Neural cell (in vitro differentiated cells): ENCODE data around the gene KIR2DL3. TPM values are rescaled to one million over a fixed set of nuclear protein-coding genes. Genes with fewer than 3 reads are reported as not detected.

ENCODE experiments used
- H2AFZ ChIP-seq: fragments of 200-600, 300-800 bp; sonication (generic), shearing (Covaris generic); 2 replicates; pipeline ENCODE4 v1.6.0; 2014; ENCODE audit warnings: low read depth, mild to moderate bottlenecking, antibody characterized with exemption, low read length, moderate library complexity
- H3F3A ChIP-seq: fragments of 200-600 bp; shearing (Covaris generic); 2 replicates; pipeline ENCODE4 v1.6.1; 2016; ENCODE audit warnings: mild to moderate bottlenecking, moderate library complexity, mixed read lengths, antibody characterized with exemption, low read length; ENCODE audit not compliant: insufficient read depth, poor library complexity, severe bottlenecking
- H3K27ac ChIP-seq: fragments of 200-600, 300-800 bp; sonication (generic), shearing (Covaris generic); 2 replicates; pipeline ENCODE4 v1.5.1; 2014; ENCODE audit warnings: mild to moderate bottlenecking, low read length, moderate library complexity
- H3K27me3 ChIP-seq: fragments of 300-800, 200-600 bp; sonication (generic), shearing (Covaris generic); 2 replicates; pipeline ENCODE4 v1.6.0; 2014; ENCODE audit warnings: mild to moderate bottlenecking, low read depth, low read length, moderate library complexity; ENCODE audit not compliant: insufficient read depth
- H3K36me3 ChIP-seq: fragments of 300-800, 200-600 bp; sonication (generic), shearing (Covaris generic); 2 replicates; pipeline ENCODE4 v1.5.1; 2014; ENCODE audit warnings: mild to moderate bottlenecking, antibody characterized with exemption, low read length, moderate library complexity; ENCODE audit not compliant: insufficient read depth
- H3K4me2 ChIP-seq: fragments of 300-800, 200-600 bp; sonication (generic), shearing (Covaris generic); 2 replicates; pipeline ENCODE4 v1.6.0; 2014; ENCODE audit warnings: mild to moderate bottlenecking, low read length
- H3K4me3 ChIP-seq: fragments of 300-800, 200-600 bp; sonication (generic), shearing (Covaris generic); 2 replicates; pipeline ENCODE4 v1.5.1; 2014; ENCODE audit warnings: mild to moderate bottlenecking, low read length, moderate library complexity
- H3K79me2 ChIP-seq: fragments of 200-600 bp; shearing (Covaris generic); replicated peaks from 2 replicates; pipeline ENCODE4 v1.6.0; 2014; ENCODE audit warnings: mild to moderate bottlenecking, low read length, moderate library complexity; ENCODE audit not compliant: insufficient read depth
- H3K9ac ChIP-seq: fragments of 300-800, 200-600 bp; sonication (generic), shearing (Covaris generic); 2 replicates; pipeline ENCODE4 v1.6.1; 2016; ENCODE audit warnings: mild to moderate bottlenecking, low read length, mixed read lengths
- H3K9me2 ChIP-seq: fragments of 200-600 bp; shearing (Covaris generic); 2 replicates; pipeline ENCODE4 v1.6.1; 2016; ENCODE audit warnings: mild to moderate bottlenecking, low read length, mixed read lengths; ENCODE audit not compliant: insufficient read depth
- H3K9me3 ChIP-seq: fragments of 200-600, 300-800 bp; sonication (generic), shearing (Covaris generic); 2 replicates; pipeline ENCODE4 v1.6.1; 2016; ENCODE audit warnings: mild to moderate bottlenecking, mixed run types, low read length, moderate library complexity, mixed read lengths
- H4K20me1 ChIP-seq: fragments of 200-600 bp; shearing (Covaris generic); 2 replicates; pipeline ENCODE4 v1.6.1; 2016; ENCODE audit warnings: mild to moderate bottlenecking, mixed run types; ENCODE audit not compliant: insufficient read depth
- EP300 ChIP-seq: fragments of 450-650 bp; conservative IDR thresholded peaks from 2 replicates; pipeline ENCODE4 v1.6.1; 2014; ENCODE audit warnings: antibody characterized with exemption, mild to moderate bottlenecking, moderate library complexity; ENCODE audit not compliant: poor library complexity, severe bottlenecking
- EZH2 ChIP-seq: fragments of 200-600, 300-800 bp; shearing (Covaris generic), sonication (generic); IDR thresholded peaks from 2 replicates; pipeline ENCODE4 v1.6.1; 2014; ENCODE audit warnings: antibody characterized with exemption, low read length, borderline replicate concordance, mild to moderate bottlenecking; ENCODE audit not compliant: insufficient read depth, poor library complexity, severe bottlenecking
- MXI1 ChIP-seq: fragments of 450-650 bp; conservative IDR thresholded peaks from 2 replicates; pipeline ENCODE4 v1.6.1; 2014; ENCODE audit warnings: antibody characterized with exemption, mild to moderate bottlenecking; ENCODE audit not compliant: poor library complexity, severe bottlenecking
- POLR2AphosphoS5 ChIP-seq: IDR thresholded peaks from 2 replicates; pipeline ENCODE4 v1.6.1; 2012
- RAD21 ChIP-seq: fragments of 450-650 bp; conservative IDR thresholded peaks from 2 replicates; pipeline ENCODE4 v1.6.1; 2014; ENCODE audit warnings: antibody characterized with exemption, mild to moderate bottlenecking, moderate library complexity
- SMC3 ChIP-seq: fragments of 450-650 bp; conservative IDR thresholded peaks from 2 replicates; pipeline ENCODE4 v1.6.1; 2014; ENCODE audit warnings: antibody characterized with exemption, mild to moderate bottlenecking, moderate library complexity; ENCODE audit not compliant: poor library complexity
- TAF1 ChIP-seq: IDR thresholded peaks from 2 replicates; pipeline ENCODE4 v1.6.1; 2012; ENCODE audit warnings: low read depth
- polyA plus RNA-seq: library from polyadenylated mRNA; depleted of rRNA; stranded (reverse); fragments of >200 nt; gene quantifications from 2 replicates; pipeline ENCODE4 v1.2.3, GENCODE V29; 2014
- TF ChIP-seq, protein P1 (sequence below): fragments of 450-650 bp; IDR thresholded peaks from 2 replicates; pipeline ENCODE4 v1.5.1; 2014; ENCODE audit warnings: antibody characterized with exemption, mild to moderate bottlenecking, moderate library complexity; ENCODE audit not compliant: poor library complexity, severe bottlenecking
- TF ChIP-seq, protein P2 (sequence below): IDR thresholded peaks from 2 replicates; pipeline ENCODE4 v1.6.1; 2012; ENCODE audit warnings: borderline replicate concordance

KIR2DL3 gene
- polyA plus RNA-seq, 1 donor from 2014 or later = not detected

DNA sequence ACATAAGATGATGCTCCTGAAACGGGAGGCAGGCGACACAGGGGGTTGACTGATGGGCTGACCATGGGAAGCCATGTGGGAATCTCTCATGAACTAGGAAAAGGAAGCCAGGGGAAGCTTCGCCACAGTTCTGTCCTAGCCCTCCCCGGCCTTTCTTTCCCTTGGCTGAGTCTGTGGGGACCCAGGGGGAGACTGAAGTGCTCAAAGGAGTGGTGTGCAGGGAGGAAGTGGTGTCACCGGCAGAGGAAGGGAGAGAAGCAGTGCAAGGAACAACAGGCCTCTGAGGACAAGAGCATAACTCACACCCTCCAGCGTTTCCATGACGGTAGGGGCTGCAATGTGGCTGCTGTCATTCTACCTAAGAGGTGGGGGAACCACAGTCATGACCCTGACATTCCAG, 13.0 kb upstream of the KIR2DL3 start:
- Histone ChIP-seq H2AFZ (no peak overlapping the region), H3K9me2 (no peaks in the 10 kb centered on the region), H3K9me3 (peaks cover 15% of the 10 kb centered on the region), H3K4me2 (no peak overlapping the region), H3K27ac (no peak overlapping the region), H3K9ac (no peak overlapping the region), H3F3A (no peaks in the 10 kb centered on the region), H3K79me2 (no peaks in the 10 kb centered on the region), H4K20me1 (no peaks in the 10 kb centered on the region), H3K4me3 (no peak overlapping the region), H3K27me3 (no peaks in the 10 kb centered on the region), H3K36me3 (no peaks in the 10 kb centered on the region)
- TF ChIP-seq, protein P1, sequence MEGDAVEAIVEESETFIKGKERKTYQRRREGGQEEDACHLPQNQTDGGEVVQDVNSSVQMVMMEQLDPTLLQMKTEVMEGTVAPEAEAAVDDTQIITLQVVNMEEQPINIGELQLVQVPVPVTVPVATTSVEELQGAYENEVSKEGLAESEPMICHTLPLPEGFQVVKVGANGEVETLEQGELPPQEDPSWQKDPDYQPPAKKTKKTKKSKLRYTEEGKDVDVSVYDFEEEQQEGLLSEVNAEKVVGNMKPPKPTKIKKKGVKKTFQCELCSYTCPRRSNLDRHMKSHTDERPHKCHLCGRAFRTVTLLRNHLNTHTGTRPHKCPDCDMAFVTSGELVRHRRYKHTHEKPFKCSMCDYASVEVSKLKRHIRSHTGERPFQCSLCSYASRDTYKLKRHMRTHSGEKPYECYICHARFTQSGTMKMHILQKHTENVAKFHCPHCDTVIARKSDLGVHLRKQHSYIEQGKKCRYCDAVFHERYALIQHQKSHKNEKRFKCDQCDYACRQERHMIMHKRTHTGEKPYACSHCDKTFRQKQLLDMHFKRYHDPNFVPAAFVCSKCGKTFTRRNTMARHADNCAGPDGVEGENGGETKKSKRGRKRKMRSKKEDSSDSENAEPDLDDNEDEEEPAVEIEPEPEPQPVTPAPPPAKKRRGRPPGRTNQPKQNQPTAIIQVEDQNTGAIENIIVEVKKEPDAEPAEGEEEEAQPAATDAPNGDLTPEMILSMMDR = no peak
- TF ChIP-seq SMC3 (no peak), TAF1 (no peak), POLR2AphosphoS5 (no peak), EP300 (no peak), MXI1 (no peak), RAD21 (no peak)
- TF ChIP-seq, protein P2, sequence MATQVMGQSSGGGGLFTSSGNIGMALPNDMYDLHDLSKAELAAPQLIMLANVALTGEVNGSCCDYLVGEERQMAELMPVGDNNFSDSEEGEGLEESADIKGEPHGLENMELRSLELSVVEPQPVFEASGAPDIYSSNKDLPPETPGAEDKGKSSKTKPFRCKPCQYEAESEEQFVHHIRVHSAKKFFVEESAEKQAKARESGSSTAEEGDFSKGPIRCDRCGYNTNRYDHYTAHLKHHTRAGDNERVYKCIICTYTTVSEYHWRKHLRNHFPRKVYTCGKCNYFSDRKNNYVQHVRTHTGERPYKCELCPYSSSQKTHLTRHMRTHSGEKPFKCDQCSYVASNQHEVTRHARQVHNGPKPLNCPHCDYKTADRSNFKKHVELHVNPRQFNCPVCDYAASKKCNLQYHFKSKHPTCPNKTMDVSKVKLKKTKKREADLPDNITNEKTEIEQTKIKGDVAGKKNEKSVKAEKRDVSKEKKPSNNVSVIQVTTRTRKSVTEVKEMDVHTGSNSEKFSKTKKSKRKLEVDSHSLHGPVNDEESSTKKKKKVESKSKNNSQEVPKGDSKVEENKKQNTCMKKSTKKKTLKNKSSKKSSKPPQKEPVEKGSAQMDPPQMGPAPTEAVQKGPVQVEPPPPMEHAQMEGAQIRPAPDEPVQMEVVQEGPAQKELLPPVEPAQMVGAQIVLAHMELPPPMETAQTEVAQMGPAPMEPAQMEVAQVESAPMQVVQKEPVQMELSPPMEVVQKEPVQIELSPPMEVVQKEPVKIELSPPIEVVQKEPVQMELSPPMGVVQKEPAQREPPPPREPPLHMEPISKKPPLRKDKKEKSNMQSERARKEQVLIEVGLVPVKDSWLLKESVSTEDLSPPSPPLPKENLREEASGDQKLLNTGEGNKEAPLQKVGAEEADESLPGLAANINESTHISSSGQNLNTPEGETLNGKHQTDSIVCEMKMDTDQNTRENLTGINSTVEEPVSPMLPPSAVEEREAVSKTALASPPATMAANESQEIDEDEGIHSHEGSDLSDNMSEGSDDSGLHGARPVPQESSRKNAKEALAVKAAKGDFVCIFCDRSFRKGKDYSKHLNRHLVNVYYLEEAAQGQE = no peak

DNA sequence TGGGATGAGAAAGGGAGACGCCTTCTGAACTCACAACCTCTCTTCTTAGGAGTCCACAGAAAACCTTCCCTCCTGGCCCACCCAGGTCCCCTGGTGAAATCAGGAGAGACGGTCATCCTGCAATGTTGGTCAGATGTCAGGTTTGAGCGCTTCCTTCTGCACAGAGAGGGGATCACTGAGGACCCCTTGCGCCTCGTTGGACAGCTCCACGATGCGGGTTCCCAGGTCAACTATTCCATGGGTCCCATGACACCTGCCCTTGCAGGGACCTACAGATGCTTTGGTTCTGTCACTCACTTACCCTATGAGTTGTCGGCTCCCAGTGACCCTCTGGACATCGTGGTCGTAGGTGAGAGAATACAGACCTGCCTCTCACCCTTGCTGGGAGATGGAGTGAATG, 10.8 kb upstream of the KIR2DL3 start:
- Histone ChIP-seq H3K79me2 (no peaks in the 10 kb centered on the region), H3K36me3 (no peaks in the 10 kb centered on the region), H3K4me3 (no peak overlapping the region), H3K9ac (no peak overlapping the region), H3K9me2 (no peaks in the 10 kb centered on the region), H3F3A (no peaks in the 10 kb centered on the region), H3K27me3 (no peaks in the 10 kb centered on the region), H4K20me1 (no peaks in the 10 kb centered on the region), H3K27ac (no peak overlapping the region), H3K4me2 (no peak overlapping the region), H2AFZ (no peak overlapping the region), H3K9me3 (peaks cover 8% of the 10 kb centered on the region)
- TF ChIP-seq EP300 (no peak), POLR2AphosphoS5 (no peak), TAF1 (no peak), MXI1 (no peak), SMC3 (no peak), EZH2 (no peak), RAD21 (no peak)
- TF ChIP-seq, protein P1 = no peak
- TF ChIP-seq, protein P2 = no peak
